ENCODE measurements around the gene DSP.

Gene DSP

GRCh38 chr6:7590918-7591302 lies 49.4 kb downstream of the DSP start:
- peak; percentile 33 for FAIRE-seq
- DNase-seq (ENCODE audit: insufficient read length, low spot score) = no peak

GRCh38 chr6:7591770-7592169 lies 50.3 kb downstream of the DSP start:
- FAIRE-seq = no peak
- no peak for DNase-seq (ENCODE audit: insufficient read length, low spot score)

GRCh38 chr6:7593229-7593628 lies 51.8 kb downstream of the DSP start:
- FAIRE-seq (peak; percentile 51), DNase-seq (ENCODE audit: insufficient read length, low spot score) (no peak)

- FAIRE-seq (no peak), DNase-seq (ENCODE audit: insufficient read length, low spot score) (no peak)
Observed at GRCh38 chr6:7594579-7595125, 53.2 kb downstream of the DSP start.

- DNase-seq (ENCODE audit: insufficient read length, low spot score) = no peak
- no peak for FAIRE-seq
Observed at GRCh38 chr6:7604003-7604402, 62.5 kb downstream of the DSP start.

- DNase-seq (ENCODE audit: insufficient read length, low spot score) = no peak
- FAIRE-seq = peak; percentile 23
Observed at GRCh38 chr6:7604506-7604905, 63.0 kb downstream of the DSP start.

GRCh38 chr6:7615611-7616383 lies 74.3 kb downstream of the DSP start:
- peak; percentile 44 for FAIRE-seq
- DNase-seq (ENCODE audit: insufficient read length, low spot score) = peak; percentile 17

- no peak for FAIRE-seq
- no peak for DNase-seq (ENCODE audit: insufficient read length, low spot score)
Observed at GRCh38 chr6:7617801-7618764, 76.6 kb downstream of the DSP start.

- FAIRE-seq (no peak), DNase-seq (ENCODE audit: insufficient read length, low spot score) (no peak)
Observed at GRCh38 chr6:7621761-7622160, 80.3 kb downstream of the DSP start.

- DNase-seq (ENCODE audit: insufficient read length, low spot score) = no peak
- FAIRE-seq = no peak
Observed at GRCh38 chr6:7624796-7625710, 83.6 kb downstream of the DSP start.

GRCh38 chr6:7628479-7628878 lies 87.0 kb downstream of the DSP start:
- no peak for FAIRE-seq
- DNase-seq (ENCODE audit: insufficient read length, low spot score) = no peak

GRCh38 chr6:7628909-7629308 lies 87.4 kb downstream of the DSP start:
- DNase-seq (ENCODE audit: insufficient read length, low spot score) = no peak
- no peak for FAIRE-seq

- FAIRE-seq = no peak
- no peak for DNase-seq (ENCODE audit: insufficient read length, low spot score)
Observed at GRCh38 chr6:7629321-7629720, 87.8 kb downstream of the DSP start.

- FAIRE-seq (no peak), DNase-seq (ENCODE audit: insufficient read length, low spot score) (no peak)
Observed at GRCh38 chr6:7630792-7631191, 89.3 kb downstream of the DSP start.

GRCh38 chr6:7631466-7631865 lies 90.0 kb downstream of the DSP start:
- DNase-seq (ENCODE audit: insufficient read length, low spot score) (no peak), FAIRE-seq (no peak)

- DNase-seq (ENCODE audit: insufficient read length, low spot score) = no peak
- no peak for FAIRE-seq
Observed at GRCh38 chr6:7632501-7633290, 91.2 kb downstream of the DSP start.

- FAIRE-seq = no peak
- DNase-seq (ENCODE audit: insufficient read length, low spot score) = no peak
Observed at GRCh38 chr6:7633361-7633760, 91.9 kb downstream of the DSP start.

- FAIRE-seq (no peak), DNase-seq (ENCODE audit: insufficient read length, low spot score) (no peak)
Observed at GRCh38 chr6:7636151-7636550, 94.7 kb downstream of the DSP start.
